Caco-2 (cell line): ENCODE measurements around the gene EDEM2. TPM values are rescaled to one million over a fixed set of nuclear protein-coding genes. Genes with fewer than 3 reads are reported as not detected.

ENCODE experiments used
- BruUV-seq: library from RNA; stranded (reverse); fragments of 400-500 nt; replicated peaks from 2 replicates; lab custom pipeline; 2021; lab: Mats Ljungman, UMichigan
- CTCF ChIA-PET: fragments of 300-600 bp; sonication (Branson Sonifier 250); formaldehyde crosslinking; loops from one replicate; lab custom pipeline; 2022; ENCODE audit warnings: antibody characterized with exemption; lab: Charles Lee
- POLR2A ChIA-PET: fragments of 300-600 bp; sonication (Branson Sonifier 250); formaldehyde crosslinking; loops from one replicate; lab custom pipeline; 2022; ENCODE audit warnings: antibody characterized with exemption; lab: Charles Lee
- DNase-seq, 2 experiments: peaks; one replicate each; pipeline versions ENCODE4 v3.0.0 to v3.0.0-alpha.2; 2020 to 2022
- H3K27me3 ChIP-seq: replicated peaks from 2 replicates; pipeline ENCODE4 v1.6.0; 2011; ENCODE audit warnings: low read length; ENCODE audit not compliant: control insufficient read depth, insufficient read depth
- H3K36me3 ChIP-seq: 2 replicates; pipeline ENCODE4 v1.5.1; 2011; ENCODE audit warnings: low read length; ENCODE audit not compliant: control insufficient read depth, insufficient read depth
- H3K4me1 ChIP-seq: fragments of 250-450 bp; sonication (Bioruptor Pico); 2 replicates; pipeline ENCODE4 v1.5.1; 2020; ENCODE audit warnings: mild to moderate bottlenecking
- H3K4me3 ChIP-seq: 2 replicates; pipeline ENCODE4 v1.5.1; 2011; ENCODE audit warnings: low read depth, mild to moderate bottlenecking, control low read depth, low read length
- H3K9me3 ChIP-seq: fragments of 250-450 bp; sonication (Bioruptor Pico); 2 replicates; pipeline ENCODE4 v1.5.1; 2020; ENCODE audit warnings: mild to moderate bottlenecking, moderate library complexity
- H3K27ac Mint-ChIP-seq: one replicate; pipeline ENCODE4 v1.8.0; 2022; ENCODE audit warnings: mixed read lengths; ENCODE audit not compliant: unreplicated experiment
- H3K27me3 Mint-ChIP-seq: one replicate; pipeline ENCODE4 v1.8.0; 2022; ENCODE audit warnings: mixed read lengths; ENCODE audit not compliant: insufficient read depth, unreplicated experiment
- H3K36me3 Mint-ChIP-seq: one replicate; pipeline ENCODE4 v1.8.0; 2022; ENCODE audit warnings: mild to moderate bottlenecking, mixed read lengths; ENCODE audit not compliant: insufficient read depth, unreplicated experiment
- H3K4me1 Mint-ChIP-seq: one replicate; pipeline ENCODE4 v1.8.0; 2022; ENCODE audit warnings: low read depth, mixed read lengths; ENCODE audit not compliant: unreplicated experiment
- H3K4me3 Mint-ChIP-seq: one replicate; pipeline ENCODE4 v1.8.0; 2022; ENCODE audit warnings: mild to moderate bottlenecking, moderate library complexity, mixed read lengths; ENCODE audit not compliant: unreplicated experiment
- H3K9me3 Mint-ChIP-seq: one replicate; pipeline ENCODE4 v1.8.0; 2022; ENCODE audit warnings: mixed read lengths; ENCODE audit not compliant: unreplicated experiment
- CTCF ChIP-seq, 2 experiments: fragments of 200-600 bp in 1 of 2; IDR thresholded peaks; 1 replicate in 1 of 2; 2 replicates in 1 of 2; pipeline versions ENCODE4 v1.5.1 to v1.8.0; 2011 to 2022; ENCODE audit warnings: antibody characterized with exemption in 1 of 2, control low read depth in 1 of 2, inconsistent platforms in 1 of 2, low read depth in 1 of 2, low read length in 1 of 2, mild to moderate bottlenecking in 1 of 2, moderate library complexity in 1 of 2; ENCODE audit not compliant: insufficient read depth in 1 of 2, severe bottlenecking in 1 of 2, unreplicated experiment in 1 of 2
- intact Hi-C: fragments of 100-400 bp; cut with micrococcal nuclease; formaldehyde crosslinking; loops from one replicate; pipeline ENCODE4 v1.10.0; 2022; ENCODE audit not compliant: unreplicated experiment
- total RNA-seq: library from RNA; stranded (reverse); gene quantifications from 2 replicates; pipeline ENCODE4 v1.2.3, GENCODE V29; 2022

Gene EDEM2
- total RNA-seq, 1 experiment from 2014 or later, result 41.2 TPM

- CTCF ChIA-PET, result interaction anchor here (1.6 kb wide), 1 partner anchor 87 kb away, joined by 3 read pairs; no protein-coding TSS in a partner anchor
- Histone ChIP-seq H3K36me3 (peaks cover 2% of the 10 kb centered on the region; the same call in 1 of the 2 replicates), H3K27me3 (no peaks in the 10 kb centered on the region), H3K4me3 (no peak overlapping the region), H3K4me1 (no peaks in the 10 kb centered on the region), H3K9me3 (no peaks in the 10 kb centered on the region)
- no peak for TF ChIP-seq CTCF (IDR thresholded peaks at IDR 0.05; ENCODE audit: insufficient read depth in 1 of 2, low read depth in 1 of 2, low read length in 1 of 2, severe bottlenecking in 1 of 2, unreplicated experiment in 1 of 2)
- H3K4me1 Mint-ChIP-seq, result peaks cover 8% of the 10 kb centered on the region
- no TSS peak for BruUV-seq
- H3K9me3 Mint-ChIP-seq, result no peaks in the 10 kb centered on the region
- H3K27me3 Mint-ChIP-seq, result no peaks in the 10 kb centered on the region
- POLR2A ChIA-PET, result interaction anchor here (0.5 kb wide), 1 partner anchor 334 kb away, joined by 6 read pairs; the partner anchor contains the start of gene CEP250
- H3K27ac Mint-ChIP-seq, result no peak overlapping the region
- no peak for DNase-seq
- H3K4me3 Mint-ChIP-seq, result no peak overlapping the region
- intact Hi-C loops, result no loop called here
- peaks cover 53% of the 10 kb centered on the region for H3K36me3 Mint-ChIP-seq
Observed at GRCh38 chr20:35121186-35121585, 25.9 kb downstream of the EDEM2 start.

- CTCF ChIA-PET, result interaction anchor here (1.1 to 2.0 kb wide), 3 partner anchors 24 to 144 kb away, joined by 5 to 21 read pairs (median 7); no protein-coding TSS in a partner anchor
Observed at GRCh38 chr20:35120012-35120701, 27.0 kb downstream of the EDEM2 start.

GRCh38 chr20:35117629-35118028, 29.5 kb downstream of the EDEM2 start:
- Mint-ChIP-seq H3K27ac (no peak overlapping the region), H3K4me3 (no peak overlapping the region), H3K36me3 (peaks cover 43% of the 10 kb centered on the region), H3K27me3 (no peaks in the 10 kb centered on the region), H3K4me1 (peaks cover 8% of the 10 kb centered on the region), H3K9me3 (no peaks in the 10 kb centered on the region)
- POLR2A ChIA-PET, result no interaction called here
- Histone ChIP-seq H3K9me3 (no peaks in the 10 kb centered on the region), H3K4me1 (no peaks in the 10 kb centered on the region), H3K36me3 (peaks cover under 1% of the 10 kb centered on the region), H3K27me3 (no peaks in the 10 kb centered on the region), H3K4me3 (no peak overlapping the region)
- CTCF ChIA-PET, result interaction anchor here (1.0 kb wide), 1 partner anchor 21 kb away, joined by 3 read pairs; no protein-coding TSS in a partner anchor
- BruUV-seq, result no TSS peak
- no peak for TF ChIP-seq CTCF (IDR thresholded peaks at IDR 0.05; ENCODE audit: insufficient read depth in 1 of 2, low read depth in 1 of 2, low read length in 1 of 2, severe bottlenecking in 1 of 2, unreplicated experiment in 1 of 2)
- intact Hi-C loops, result no loop called here
- no peak for DNase-seq

More at GRCh38 chr20:35120012-35120701, 27.0 kb downstream of the EDEM2 start:
- Histone ChIP-seq H3K4me3 (no peak overlapping the region), H3K27me3 (no peaks in the 10 kb centered on the region), H3K4me1 (no peaks in the 10 kb centered on the region), H3K36me3 (peaks cover 2% of the 10 kb centered on the region), H3K9me3 (no peaks in the 10 kb centered on the region)
- TF ChIP-seq CTCF (IDR thresholded peaks at IDR 0.05; ENCODE audit: insufficient read depth in 1 of 2, low read depth in 1 of 2, low read length in 1 of 2, severe bottlenecking in 1 of 2, unreplicated experiment in 1 of 2), result no peak
- Mint-ChIP-seq H3K27ac (no peak overlapping the region), H3K4me1 (peaks cover 8% of the 10 kb centered on the region), H3K4me3 (no peak overlapping the region), H3K9me3 (no peaks in the 10 kb centered on the region), H3K27me3 (no peaks in the 10 kb centered on the region), H3K36me3 (peaks cover 50% of the 10 kb centered on the region)
- DNase-seq, result no peak
- POLR2A ChIA-PET, result no interaction called here
- intact Hi-C loops, result no loop called here
- no TSS peak for BruUV-seq
